Heart left ventricle (tissue), 13 donors: ENCODE data around the gene GOLGA6D.

Experiments used
- CTCF ChIP-seq, 12 donors: fragments of 200-600 bp; sonication (generic) in 4 of 12; IDR thresholded peaks; one replicate each; pipeline versions ENCODE4 v1.5.0 to v1.8.0; 2018 to 2022; ENCODE audit warnings: antibody characterized with exemption in 12 of 12, mild to moderate bottlenecking in 5 of 12
- POLR2A ChIP-seq, 2 donors: fragments of 450-650 bp; IDR thresholded peaks; one replicate each; pipeline ENCODE4 v1.6.1; 2017; ENCODE audit warnings: antibody characterized with exemption in 2 of 2, mild to moderate bottlenecking in 2 of 2, moderate library complexity in 2 of 2
- donor health status: ischemic (EF 13 %, LVEDD 7.1; RV severe dilation, severe dysfunction).
- donor health status: DM: no; HTN: yes; CAD: no.
- donor health status: DM: no; HTN: no; CAD: no.
- donor health status: ischemic (EF 25% LVEDD 6.9; RV normal size, moderate dysfunction).
- donor health status: ischemic (EF 25% LVEDD 5.7; RV mildly dilated, moderate dysfunction).
- donor health status: ischemic (EF 35%, LVEDD 5.7; RV mildly dilated, moderate dysfunction).
- donor health status: nonischemic (EF 11% LVEDD 7.7; RV severe dilation, severe dysfunction).
- donor health status: DM: yes; HTN: yes; CAD: no.
- donor health status: PGD.
- donor health status: ischemic (EF 29% LVEDD 5.4; RV normal size, mild dysfunction).
- donor health status: nonischemic (EF 23%, LVEDD 6.1; RV moderate dilation, normal function).

- TF ChIP-seq CTCF (IDR thresholded peaks at IDR 0.05) (no peak), POLR2A (IDR thresholded peaks at IDR 0.05) (no peak)
These were observed 46.9 kb downstream of the GOLGA6D start for GRCh38 chr15:75329571-75329970.
